GM23248 (cell line): ENCODE measurements around the gene CRY2. TPM values are rescaled to one million over a fixed set of nuclear protein-coding genes. Genes with fewer than 3 reads are reported as not detected.

Experiments
- DNase-seq: peaks from one replicate; pipeline ENCODE4 v3.0.0-alpha.2; 2015
- H2AFZ ChIP-seq: fragments of 200-600 bp; sonication (generic); 2 replicates; pipeline ENCODE4 v1.6.1; 2016; ENCODE audit warnings: antibody characterized with exemption
- H3F3A ChIP-seq: fragments of 200-600 bp; sonication (generic); 2 replicates; pipeline ENCODE4 v1.6.1; 2016; ENCODE audit warnings: mild to moderate bottlenecking, antibody characterized with exemption, mixed run types; ENCODE audit not compliant: insufficient read depth
- H3K27ac ChIP-seq: fragments of 200-600 bp; sonication (generic); 2 replicates; pipeline ENCODE4 v1.5.1; 2016; ENCODE audit warnings: mild to moderate bottlenecking
- H3K27me3 ChIP-seq: fragments of 200-600 bp; sonication (generic); replicated peaks from 2 replicates; pipeline ENCODE4 v1.6.1; 2016; ENCODE audit warnings: mild to moderate bottlenecking; ENCODE audit not compliant: insufficient read depth
- H3K36me3 ChIP-seq: fragments of 200-600 bp; sonication (generic); 2 replicates; pipeline ENCODE4 v1.6.1; 2016; ENCODE audit warnings: low read depth, mild to moderate bottlenecking
- H3K4me1 ChIP-seq: fragments of 200-600 bp; sonication (generic); 2 replicates; pipeline ENCODE4 v1.6.1; 2016; ENCODE audit warnings: mild to moderate bottlenecking; ENCODE audit not compliant: insufficient read depth
- H3K4me2 ChIP-seq: fragments of 200-600 bp; sonication (generic); one replicate; pipeline ENCODE4 v1.6.1; 2016; ENCODE audit warnings: mild to moderate bottlenecking; ENCODE audit not compliant: unreplicated experiment
- H3K4me3 ChIP-seq: fragments of 200-600 bp; sonication (generic); 2 replicates; pipeline ENCODE4 v1.5.1; 2016; ENCODE audit warnings: mild to moderate bottlenecking
- H3K79me2 ChIP-seq: fragments of 200-600 bp; sonication (generic); 2 replicates; pipeline ENCODE4 v1.6.1; 2016; ENCODE audit warnings: mild to moderate bottlenecking; ENCODE audit not compliant: insufficient read depth
- H3K9ac ChIP-seq: fragments of 200-600 bp; sonication (generic); 2 replicates; pipeline ENCODE4 v1.6.1; 2016; ENCODE audit warnings: mild to moderate bottlenecking
- H3K9me2 ChIP-seq: fragments of 200-600 bp; sonication (generic); 2 replicates; pipeline ENCODE4 v1.6.1; 2016; ENCODE audit warnings: mixed run types, mild to moderate bottlenecking, moderate library complexity; ENCODE audit not compliant: insufficient read depth
- H3K9me3 ChIP-seq: fragments of 200-600 bp; sonication (generic); one replicate; pipeline ENCODE4 v1.6.1; 2017; ENCODE audit warnings: low read depth
- H4K20me1 ChIP-seq: fragments of 200-600 bp; sonication (generic); 2 replicates; pipeline ENCODE4 v1.6.0; 2016; ENCODE audit not compliant: insufficient read depth
- EZH2 ChIP-seq: fragments of 200-600 bp; sonication (generic); IDR thresholded peaks from 2 replicates; pipeline ENCODE4 v1.6.1; 2018; ENCODE audit warnings: antibody characterized with exemption, mild to moderate bottlenecking; ENCODE audit not compliant: insufficient read depth, poor library complexity, severe bottlenecking
- EZH2phosphoT487 ChIP-seq: fragments of 200-600 bp; sonication (generic); IDR thresholded peaks from 2 replicates; pipeline ENCODE4 v1.6.1; 2018; ENCODE audit warnings: antibody characterized with exemption, moderate library complexity, mild to moderate bottlenecking, low read depth; ENCODE audit not compliant: insufficient read depth
- WGBS, 2 experiments: methylation state at CpG; one replicate each; pipeline ENCODE4 v1.1.6; 2015 to 2017; ENCODE audit warnings: low lambda C conversion rate in 2 of 2, low coverage in 1 of 2; ENCODE audit errors: missing lambda C conversion rate in 2 of 2; 5-methylcytosine and 5-hydroxymethylcytosine counted together
- in situ Hi-C: fragments of 300-500 bp; cut with MboI; formaldehyde crosslinking; loops from 2 replicates; pipeline ENCODE4 v1.15.0; 2020
- polyA plus RNA-seq: library from polyadenylated mRNA; unstranded; fragments of >200 nt; fragmentation: Nextera tagmentation; extraction: Ambion mirVana; gene quantifications from 2 replicates; pipeline ENCODE4 v1.2.1, GENCODE V29; 2016
- total RNA-seq: library from RNA; depleted of rRNA; stranded (reverse); fragments of >200 nt; shearing (Covaris generic); gene quantifications from 2 replicates; pipeline ENCODE4 v1.2.3, GENCODE V29; 2014

CRY2 gene
- total and polyA plus RNA-seq, 2 experiments from 2014 or later, result 7.6 to 10.3 TPM

DNA sequence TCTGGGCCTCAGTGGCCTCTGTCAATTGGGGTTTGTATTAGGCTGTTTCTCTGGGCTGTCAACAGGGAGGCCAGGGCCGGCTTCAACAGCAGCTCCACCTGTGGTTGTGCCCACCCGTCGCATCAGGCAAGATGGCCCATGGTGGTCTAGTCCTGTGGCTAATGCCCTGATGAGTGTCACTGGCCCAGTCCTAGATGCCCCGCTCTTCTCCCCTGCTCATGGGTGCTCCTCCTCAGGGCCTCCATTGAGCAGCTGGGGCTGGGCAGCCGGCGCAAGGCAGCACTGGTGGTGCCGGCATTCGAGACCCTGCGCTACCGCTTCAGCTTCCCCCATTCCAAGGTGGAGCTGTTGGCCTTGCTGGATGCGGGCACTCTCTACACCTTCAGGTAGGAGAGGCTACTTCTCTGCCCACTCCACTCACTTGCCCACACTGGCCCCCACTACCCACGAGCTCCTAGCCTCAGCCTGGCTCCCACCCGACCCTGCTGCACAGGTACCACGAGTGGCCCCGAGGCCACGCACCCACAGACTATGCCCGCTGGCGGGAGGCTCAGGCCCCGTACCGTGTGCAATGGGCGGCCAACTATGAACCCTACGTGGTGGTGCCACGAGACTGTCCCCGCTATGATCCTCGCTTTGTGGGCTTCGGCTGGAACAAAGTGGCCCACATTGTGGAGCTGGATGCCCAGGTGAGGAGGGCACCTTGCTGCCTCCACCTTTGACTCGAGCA, 80.6 kb downstream of the CRY2 start:
- Histone ChIP-seq H3K4me2 (no peak overlapping the region), H3K9me2 (no peaks in the 10 kb centered on the region), H3K27me3 (peaks cover 7% of the 10 kb centered on the region), H3K4me3 (no peak overlapping the region), H3K9ac (no peak overlapping the region), H3K4me1 (no peaks in the 10 kb centered on the region), H2AFZ (no peak overlapping the region), H3F3A (no peaks in the 10 kb centered on the region), H3K79me2 (no peaks in the 10 kb centered on the region), H4K20me1 (no peaks in the 10 kb centered on the region), H3K36me3 (no peaks in the 10 kb centered on the region), H3K9me3 (no peaks in the 10 kb centered on the region), H3K27ac (no peak overlapping the region)
- in situ Hi-C loops, result no loop called here
- TF ChIP-seq EZH2, result no peak
- no peak for TF ChIP-seq EZH2phosphoT487
- WGBS, 2 experiments, result 82 to 86% methylated on average over 27 of the region's 27 CpGs
- no peak for DNase-seq

- no peak overlapping the region for H3K27ac ChIP-seq
- H3K27me3 ChIP-seq, result no peaks in the 10 kb centered on the region
- no peaks in the 10 kb centered on the region for H3K36me3 ChIP-seq
- H3K9me3 ChIP-seq, result no peaks in the 10 kb centered on the region
- no peaks in the 10 kb centered on the region for H3K79me2 ChIP-seq
- no peak for DNase-seq
- no peak for TF ChIP-seq EZH2
- TF ChIP-seq EZH2phosphoT487, result no peak
- no peaks in the 10 kb centered on the region for H3K4me1 ChIP-seq
- in situ Hi-C loops, result no loop called here
- H4K20me1 ChIP-seq, result no peaks in the 10 kb centered on the region
- H3K9ac ChIP-seq, result no peak overlapping the region
- 80 to 82% methylated on average over 13 of the region's 13 CpGs for WGBS, 2 experiments
- no peak overlapping the region for H3K4me2 ChIP-seq
- no peaks in the 10 kb centered on the region for H3K9me2 ChIP-seq
- no peak overlapping the region for H3K4me3 ChIP-seq
- no peak overlapping the region for H2AFZ ChIP-seq
- H3F3A ChIP-seq, result no peaks in the 10 kb centered on the region
Observed at GRCh38 chr11:45928535-45929215, 81.4 kb downstream of the CRY2 start.

- Histone ChIP-seq H3K9me3 (no peaks in the 10 kb centered on the region), H4K20me1 (no peaks in the 10 kb centered on the region), H3F3A (no peaks in the 10 kb centered on the region), H3K9ac (no peak overlapping the region), H3K36me3 (no peaks in the 10 kb centered on the region), H3K9me2 (no peaks in the 10 kb centered on the region), H3K27ac (no peak overlapping the region), H3K79me2 (no peaks in the 10 kb centered on the region), H2AFZ (no peak overlapping the region), H3K4me3 (no peak overlapping the region), H3K4me1 (no peaks in the 10 kb centered on the region), H3K4me2 (no peak overlapping the region), H3K27me3 (no peaks in the 10 kb centered on the region)
- peak; percentile 40 for DNase-seq
- WGBS, 2 experiments, result 82 to 92% methylated on average over 9 to 10 of the region's 10 CpGs
- TF ChIP-seq EZH2 (no peak), EZH2phosphoT487 (no peak)
- in situ Hi-C loops, result no loop called here
Observed at GRCh38 chr11:45929486-45930030, 82.3 kb downstream of the CRY2 start.

DNA sequence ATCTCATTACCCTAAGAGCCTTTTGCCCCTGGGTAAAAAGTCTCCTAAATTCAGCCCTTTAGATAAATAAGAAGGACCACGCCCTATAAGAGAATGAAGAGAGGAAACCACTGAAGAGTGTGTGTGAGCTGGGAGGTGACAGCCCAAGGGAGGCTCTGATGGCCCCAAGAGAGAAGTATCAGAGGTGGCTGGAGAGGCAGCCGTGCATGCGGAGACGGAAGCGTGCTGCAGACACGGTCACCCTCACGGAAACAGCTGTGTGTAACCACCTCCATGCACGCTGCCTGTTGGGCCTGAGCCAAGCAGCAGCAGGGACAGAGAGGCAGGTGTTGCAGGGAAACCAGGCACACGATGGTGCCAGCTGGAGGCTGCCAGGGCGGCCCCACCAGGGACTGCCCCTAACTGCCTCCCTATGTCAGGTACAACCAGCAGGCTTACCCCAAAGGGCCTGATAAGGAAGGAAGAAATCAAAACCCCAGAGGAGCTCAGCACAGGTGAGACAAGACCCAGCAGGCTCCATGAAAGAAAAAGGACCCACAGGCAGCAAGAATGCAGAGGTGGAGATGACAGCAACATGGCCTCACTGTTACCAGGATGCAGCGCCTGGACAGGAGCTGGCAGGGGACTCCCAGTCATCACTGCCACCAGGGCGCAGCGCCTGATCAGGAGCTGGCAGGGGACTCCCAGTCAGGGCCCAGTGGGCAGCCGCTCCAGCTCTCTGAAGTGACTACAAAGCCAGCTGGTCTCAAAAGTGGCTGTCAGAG, 82.9 kb downstream of the CRY2 start:
- Histone ChIP-seq H3K79me2 (no peaks in the 10 kb centered on the region), H4K20me1 (no peaks in the 10 kb centered on the region), H3K36me3 (peaks cover 3% of the 10 kb centered on the region; the same call in 1 of the 2 replicates), H3K4me3 (no peak overlapping the region), H3K27ac (no peak overlapping the region), H2AFZ (no peak overlapping the region), H3K27me3 (no peaks in the 10 kb centered on the region), H3K9ac (no peak overlapping the region), H3K9me2 (no peaks in the 10 kb centered on the region), H3F3A (no peaks in the 10 kb centered on the region), H3K9me3 (no peaks in the 10 kb centered on the region), H3K4me2 (no peak overlapping the region), H3K4me1 (no peaks in the 10 kb centered on the region)
- no peak for DNase-seq
- in situ Hi-C loops, result no loop called here
- 81 to 85% methylated on average over 14 of the region's 14 CpGs for WGBS, 2 experiments
- TF ChIP-seq EZH2 (no peak), EZH2phosphoT487 (no peak)
